IPS-18c (cell line): ENCODE results near the gene PSG4.
"Not testable (repeated sequence)": the region's sequence is repeated elsewhere in the genome, so short reads cannot be mapped to it uniquely, and the experiment has no call there.

Source experiments
- H3K4me3 ChIP-seq: 2 replicates; pipeline ENCODE4 v1.7.0; 2013; ENCODE audit warnings: low read depth, mild to moderate bottlenecking, low read length, moderate library complexity; ENCODE audit not compliant: insufficient read depth
- H3K9me3 ChIP-seq: one replicate; pipeline ENCODE4 v1.6.1; 2013; ENCODE audit warnings: mild to moderate bottlenecking, low read length, moderate library complexity; ENCODE audit not compliant: control insufficient read depth, insufficient read depth

The PSG4 gene

GRCh38 chr19:43207174-43207573, 1.7 kb upstream of the PSG4 start:
- not testable (repeated sequence) for H3K9me3 ChIP-seq, H3K4me3 ChIP-seq

DNA sequence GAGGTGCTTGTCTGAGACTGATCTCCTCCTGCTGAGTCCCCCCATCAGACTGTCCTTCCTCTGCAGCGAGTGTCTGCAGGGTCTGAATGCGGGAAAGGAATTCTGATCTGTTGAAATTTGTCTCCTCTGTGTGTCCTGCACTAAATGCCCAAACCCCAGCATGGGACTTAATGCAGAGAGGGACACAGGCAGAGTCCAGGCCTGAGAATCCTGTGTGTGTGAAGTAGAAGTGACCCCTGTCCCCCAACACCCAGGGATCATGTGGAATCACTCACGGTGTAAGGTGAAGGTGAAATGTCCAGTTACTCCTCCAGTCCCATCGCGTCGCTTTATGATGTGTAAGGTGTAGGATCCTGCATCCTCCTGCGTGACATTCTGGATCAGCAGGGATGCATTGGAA, 1.8 kb downstream of the PSG4 start:
- H3K9me3 ChIP-seq, H3K4me3 ChIP-seq: not testable (repeated sequence)

DNA sequence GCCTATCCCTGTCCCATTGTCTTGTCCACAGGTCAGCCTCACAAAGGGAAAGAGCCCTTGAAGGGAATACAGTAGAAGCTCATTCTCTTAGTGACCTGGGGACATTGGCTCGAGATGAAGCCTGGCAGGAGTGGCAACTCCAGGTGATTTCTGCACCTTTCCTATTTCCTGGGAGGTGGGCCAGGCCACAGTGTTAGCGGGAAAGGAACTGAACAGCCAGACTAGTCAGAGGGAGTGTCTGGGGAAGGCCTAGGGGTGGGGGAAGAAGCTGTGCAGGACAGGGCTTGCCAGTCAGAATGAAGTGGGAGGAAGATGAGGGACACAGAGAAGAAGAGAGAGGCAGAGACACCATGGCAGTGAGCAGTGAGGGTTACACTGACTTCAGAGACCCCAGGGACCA, 3.5 kb downstream of the PSG4 start:
- H3K4me3 ChIP-seq, H3K9me3 ChIP-seq: not testable (repeated sequence)

- not testable (repeated sequence) for H3K4me3 ChIP-seq, H3K9me3 ChIP-seq
Measured at GRCh38 chr19:43201337-43201801, 4.1 kb downstream of the PSG4 start.

- not testable (repeated sequence) for H3K4me3 ChIP-seq, H3K9me3 ChIP-seq
Measured at GRCh38 chr19:43198686-43199419, 6.6 kb downstream of the PSG4 start.

- H3K4me3 ChIP-seq, H3K9me3 ChIP-seq: not testable (repeated sequence)
Measured at GRCh38 chr19:43197666-43198397, 7.6 kb downstream of the PSG4 start.

DNA sequence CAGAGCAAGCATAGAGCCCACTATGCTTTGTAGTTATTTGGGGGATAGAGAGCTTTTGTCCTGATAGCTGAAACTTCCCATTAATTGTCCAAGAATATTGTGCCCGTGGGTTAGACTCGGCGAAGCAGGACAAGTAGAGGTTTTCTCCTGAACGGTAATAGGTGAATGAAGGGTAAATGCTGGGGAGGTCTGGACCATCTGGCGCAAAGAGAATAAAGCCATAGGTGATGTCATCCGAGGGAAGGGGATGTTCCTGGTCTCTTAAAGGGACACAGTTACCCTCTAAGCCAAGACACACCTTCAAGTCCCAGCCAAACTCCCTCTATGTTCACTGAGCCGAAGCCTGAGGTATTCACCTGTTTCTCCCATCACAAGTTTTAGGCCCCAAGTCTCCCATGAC, 11.0 kb downstream of the PSG4 start:
- H3K4me3 ChIP-seq, H3K9me3 ChIP-seq: not testable (repeated sequence)

DNA sequence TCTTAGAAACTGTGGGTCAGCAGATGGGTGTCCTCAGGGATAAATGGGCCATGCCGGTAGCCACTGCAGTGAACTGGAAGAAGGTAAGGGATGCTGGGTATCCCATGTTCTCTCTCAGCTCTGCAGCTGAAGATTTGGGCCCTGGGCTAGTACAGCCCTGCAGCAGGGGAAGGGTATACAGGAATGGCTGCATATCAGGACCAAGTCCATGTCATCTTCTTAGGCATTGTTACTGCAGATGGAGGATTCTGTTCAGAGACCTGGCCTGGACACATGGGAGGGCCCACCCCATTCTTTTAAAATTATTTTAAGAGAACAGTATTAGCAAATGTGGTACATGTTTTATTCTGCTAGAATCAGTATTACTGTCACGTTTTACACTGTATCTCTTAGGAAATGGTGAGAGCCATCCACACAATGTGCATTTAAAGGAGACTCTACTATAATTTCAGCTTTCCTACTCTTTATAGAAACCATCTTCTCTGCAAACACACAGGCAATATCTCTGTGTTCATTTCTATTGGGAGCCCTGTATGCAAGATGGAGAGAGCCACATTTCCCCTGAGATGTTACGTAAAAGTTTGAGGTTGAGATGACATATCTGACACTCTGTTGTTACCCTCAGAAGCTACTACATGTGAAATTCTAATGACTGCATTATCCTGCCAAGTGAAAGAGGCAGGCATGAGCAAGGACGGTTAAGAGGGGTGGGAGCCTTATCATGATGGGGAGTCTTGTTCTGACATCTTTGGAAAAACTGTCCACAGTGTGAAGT, 12.9 kb downstream of the PSG4 start:
- H3K9me3 ChIP-seq, H3K4me3 ChIP-seq: not testable (repeated sequence)

DNA sequence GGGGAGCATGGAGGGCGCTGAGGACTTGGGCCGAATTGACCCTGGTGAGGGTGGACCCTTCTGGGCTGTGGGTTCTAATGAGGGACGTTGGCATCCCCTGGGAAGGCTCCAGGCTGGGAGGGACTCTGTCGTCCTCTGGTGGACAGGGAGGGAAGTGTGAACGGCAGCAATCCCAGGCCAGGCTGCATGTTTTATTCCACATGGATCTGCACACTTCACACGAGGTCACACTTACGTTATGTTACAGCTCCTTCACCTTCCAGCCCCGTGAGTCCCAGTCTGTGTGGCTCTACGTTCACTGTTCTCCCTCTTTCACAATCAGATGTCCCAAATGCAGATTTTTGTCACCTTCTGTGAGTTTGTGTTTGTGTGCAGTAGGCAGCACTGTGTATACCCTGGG, 17.3 kb downstream of the PSG4 start:
- not testable (repeated sequence) for H3K9me3 ChIP-seq, H3K4me3 ChIP-seq

DNA sequence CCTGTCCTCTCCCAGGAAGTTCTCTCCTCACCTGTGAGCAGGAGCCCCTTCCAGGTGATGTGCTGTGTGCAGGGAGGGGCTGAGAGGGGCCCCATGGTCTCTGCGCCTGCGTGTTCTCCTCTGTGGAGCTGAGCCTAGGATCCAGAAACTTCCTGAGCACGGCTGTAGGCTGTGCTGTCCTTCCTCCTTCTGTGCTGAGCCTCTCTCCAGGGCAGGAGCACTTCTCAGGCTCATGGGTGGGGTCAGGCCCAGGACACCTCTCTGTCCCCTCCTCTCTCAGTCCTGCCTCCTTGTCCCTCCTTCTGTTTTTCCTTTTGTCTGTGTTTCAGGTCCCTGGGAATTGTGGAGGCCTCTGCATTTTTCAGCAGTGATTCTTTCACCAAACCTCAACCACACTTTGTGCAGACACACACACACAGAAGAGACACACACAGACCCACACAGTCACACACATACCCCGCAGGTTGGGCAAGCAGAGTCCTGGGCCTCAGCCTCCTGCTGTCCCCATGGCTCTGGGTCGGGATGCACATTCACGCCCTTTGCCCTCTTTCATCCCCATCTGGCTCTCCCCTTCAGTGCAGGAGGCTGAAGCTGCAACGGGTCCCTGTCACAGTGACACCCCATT, 19.0 kb downstream of the PSG4 start, which contains the start of gene PSG5:
TSS of gene PSG5 (minus strand) at position 226 of the 625 bp plus-strand sequence. CDS start at position 95, 131 bp downstream.
- not testable (repeated sequence) for H3K4me3 ChIP-seq, H3K9me3 ChIP-seq

- H3K4me3 ChIP-seq, H3K9me3 ChIP-seq: not testable (repeated sequence)
Measured at GRCh38 chr19:43181869-43182771, 23.3 kb downstream of the PSG4 start.

DNA sequence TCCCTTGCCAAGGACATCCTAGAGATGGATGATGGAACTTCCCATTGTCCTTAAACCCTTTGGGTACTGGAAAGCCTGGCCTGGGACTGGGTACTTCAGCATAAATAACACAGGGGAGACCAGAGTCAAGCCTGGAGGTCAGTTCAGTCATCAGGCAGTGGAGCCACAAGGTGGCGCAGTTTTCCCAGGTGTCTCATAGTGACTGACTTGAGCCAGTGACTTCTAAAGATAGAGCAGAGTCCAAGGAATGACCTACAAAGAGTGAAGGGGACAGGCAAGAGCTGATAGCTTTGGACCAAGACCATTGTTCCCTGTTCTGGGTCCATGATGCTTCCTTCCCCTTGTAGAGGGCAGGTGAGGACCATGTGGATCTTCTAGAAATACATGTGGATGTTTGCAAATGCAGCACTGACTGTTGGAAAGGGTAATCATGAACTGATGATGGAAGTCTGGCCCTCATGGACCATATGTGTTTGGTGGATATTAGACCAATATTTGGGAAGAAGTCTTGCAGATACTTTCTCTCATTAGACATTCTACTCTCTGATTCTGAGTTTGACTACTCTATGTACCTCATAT, 25.8 kb downstream of the PSG4 start:
- H3K9me3 ChIP-seq, H3K4me3 ChIP-seq: not testable (repeated sequence)

- H3K4me3 ChIP-seq, H3K9me3 ChIP-seq: not testable (repeated sequence)
Measured at GRCh38 chr19:43178577-43178976, 26.9 kb downstream of the PSG4 start.

DNA sequence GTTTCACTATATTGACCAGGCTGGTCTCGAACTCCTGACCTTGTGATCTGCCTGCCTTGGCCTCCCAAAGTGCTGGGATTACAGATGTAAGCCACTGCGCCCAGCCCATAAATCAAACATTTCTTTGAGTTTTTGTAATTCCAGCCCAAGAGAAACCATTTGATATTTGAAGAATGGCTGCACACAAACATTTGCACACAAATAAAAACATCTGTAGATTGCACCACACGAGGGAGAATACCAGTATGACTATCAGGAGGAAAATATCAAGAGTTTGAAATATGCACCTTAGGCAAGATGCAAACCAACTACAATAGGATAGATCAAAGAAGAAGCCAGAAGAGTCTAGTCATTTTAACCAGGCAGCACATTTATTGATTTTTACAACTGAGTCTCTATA, 39.5 kb downstream of the PSG4 start:
- H3K4me3 ChIP-seq, H3K9me3 ChIP-seq: not testable (repeated sequence)

DNA sequence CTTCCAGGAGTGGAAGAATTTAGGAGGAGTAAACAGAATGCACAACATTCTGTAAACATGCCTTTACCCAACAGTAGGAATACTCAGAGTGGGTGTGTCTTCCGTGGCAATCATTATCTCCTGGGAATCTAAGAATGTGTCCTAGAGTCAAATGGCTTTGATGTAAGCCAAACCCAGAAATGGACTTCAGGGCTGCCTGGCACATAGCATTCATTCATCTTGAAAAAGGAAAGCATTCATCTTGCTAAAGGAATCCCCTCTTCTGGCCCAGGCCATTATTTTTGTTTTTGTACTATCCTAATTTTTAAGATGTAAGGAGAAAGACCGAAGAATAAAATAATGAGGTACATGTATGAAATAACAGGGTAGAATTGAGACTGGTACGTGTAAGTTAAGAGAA, 42.3 kb downstream of the PSG4 start:
- H3K9me3 ChIP-seq, H3K4me3 ChIP-seq: not testable (repeated sequence)

DNA sequence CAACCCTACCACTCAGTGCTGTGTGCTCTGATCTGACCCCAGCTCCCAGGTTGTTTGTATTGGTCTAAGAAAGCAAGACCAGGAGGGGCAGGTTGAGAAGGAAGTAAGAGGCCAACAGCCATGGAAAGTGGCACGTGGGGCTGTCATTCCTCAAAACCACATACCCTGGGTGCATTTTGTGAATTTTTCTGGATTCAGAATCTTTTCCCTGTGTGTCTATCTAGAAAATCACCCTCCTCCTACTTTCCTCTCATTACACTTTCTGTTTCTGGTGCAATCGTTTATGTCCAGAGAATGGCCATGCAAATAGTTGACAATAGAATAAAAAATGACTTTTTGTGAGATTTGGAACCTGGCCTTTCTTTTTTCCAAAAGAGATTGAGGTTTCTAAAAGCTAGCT, 43.2 kb downstream of the PSG4 start:
- not testable (repeated sequence) for H3K9me3 ChIP-seq, H3K4me3 ChIP-seq
